Endothelial cell of hepatic sinusoid (primary cell): ENCODE measurements around the gene TGIF1.

Source experiments
- in situ Hi-C: cut with HindIII; loops from 2 replicates; pipeline ENCODE4 v1.10.0; 2017; ENCODE audit warnings: low sequenced_read_pairs

The TGIF1 gene

GRCh38 chr18:3479978-3480509, 30.1 kb downstream of the TGIF1 start:
- in situ Hi-C loops = loop anchor here (25.0 kb wide), 1 partner anchor 507 kb away; no protein-coding TSS in a partner anchor

GRCh38 chr18:3480827-3481573, 31.0 kb downstream of the TGIF1 start:
- in situ Hi-C loops = loop anchor here (25.0 kb wide), 1 partner anchor 506 kb away; no protein-coding TSS in a partner anchor

DNA sequence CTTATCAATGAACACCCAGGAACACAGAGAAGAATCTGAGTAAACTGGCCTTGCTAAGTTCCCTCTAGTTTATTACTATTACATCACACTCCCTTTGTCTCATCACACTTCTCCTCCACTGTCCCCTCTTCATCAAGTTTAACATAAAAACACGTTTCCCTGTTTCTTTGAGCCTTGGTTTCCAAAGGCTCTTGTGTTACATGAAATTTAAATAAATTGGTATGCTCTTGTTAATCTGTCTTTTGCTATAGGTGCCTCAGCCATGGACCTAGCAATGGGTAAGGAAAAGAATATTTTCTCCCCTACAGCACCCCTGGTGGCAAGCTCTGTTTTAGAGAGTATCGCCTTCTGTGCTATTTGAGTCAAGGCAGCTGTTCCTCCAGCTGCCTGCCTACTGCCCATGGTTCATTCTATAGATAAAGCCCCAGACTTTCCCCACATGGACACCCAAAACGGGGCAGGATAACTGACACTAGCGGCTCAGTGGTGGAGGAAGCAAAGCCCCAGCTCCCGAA, 31.8 kb downstream of the TGIF1 start:
- in situ Hi-C loops = loop anchor here (25.0 kb wide), 1 partner anchor 506 kb away; no protein-coding TSS in a partner anchor

DNA sequence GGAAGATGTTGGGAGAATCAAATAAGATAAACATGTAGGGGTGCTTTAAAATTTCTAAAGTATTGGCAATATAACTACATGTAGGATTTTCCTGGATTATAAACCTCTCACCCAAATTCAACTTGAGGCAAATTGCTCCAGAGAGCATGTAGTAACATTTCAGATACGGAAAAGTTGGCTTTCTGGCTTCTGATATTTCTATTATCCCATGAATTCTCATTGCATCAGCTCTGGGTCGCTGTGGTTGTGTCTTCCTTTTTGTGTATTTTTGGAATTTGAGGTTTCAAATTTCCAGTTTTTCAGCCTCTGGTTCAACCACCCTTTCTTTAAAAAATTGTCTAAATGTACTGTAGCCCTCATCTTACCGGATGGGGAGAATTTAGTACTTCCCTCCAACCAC, 32.3 kb downstream of the TGIF1 start:
- in situ Hi-C loops = loop anchor here (25.0 kb wide), 1 partner anchor 505 kb away; no protein-coding TSS in a partner anchor

DNA sequence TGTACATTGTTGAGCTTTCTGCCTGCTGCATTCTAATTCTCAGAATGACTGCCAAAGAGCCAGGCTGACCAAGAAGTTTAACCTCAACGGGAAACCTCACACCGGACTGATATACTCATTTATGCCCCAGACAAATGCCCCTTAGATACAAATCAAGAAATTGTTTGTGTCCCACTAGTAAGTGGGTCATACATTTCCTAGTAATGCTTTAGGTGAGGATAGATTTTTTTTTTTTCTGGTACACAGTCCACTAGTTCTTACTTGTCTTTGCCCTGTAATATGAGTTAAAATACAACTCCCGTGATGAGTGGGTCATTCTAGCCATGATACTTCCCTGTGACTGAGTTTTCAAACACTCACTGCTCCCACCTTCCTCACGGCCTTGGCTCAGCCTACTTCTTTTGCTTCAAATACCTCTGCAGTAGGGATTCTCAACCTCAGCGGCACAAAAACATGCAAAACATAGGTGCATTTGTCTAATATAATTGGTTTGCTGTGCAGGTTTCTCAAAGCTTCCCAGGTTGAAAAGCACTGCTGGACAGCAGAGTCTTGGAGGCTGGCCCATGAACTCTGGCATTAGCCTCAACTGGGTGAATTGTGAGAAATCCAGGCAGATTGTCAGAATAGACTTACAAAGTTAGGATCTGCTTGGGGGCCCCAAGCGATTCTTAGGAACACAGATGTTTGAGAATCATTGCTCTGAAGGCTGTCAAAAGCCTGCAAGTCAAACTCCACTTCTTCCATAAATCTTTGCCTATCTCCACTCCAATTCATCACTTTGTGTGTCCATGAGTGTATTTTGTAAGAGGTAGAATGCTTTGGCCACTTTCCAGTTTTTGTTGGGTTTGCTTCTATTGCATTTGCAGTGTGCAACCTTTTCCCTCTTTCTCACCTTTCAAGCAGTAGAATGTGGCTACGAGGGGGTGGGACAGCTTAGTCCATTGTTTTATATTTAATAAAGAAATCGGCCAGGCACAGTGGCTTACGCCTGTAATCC, 35.5 kb downstream of the TGIF1 start:
- in situ Hi-C loops = loop anchor here (25.0 kb wide), 1 partner anchor 502 kb away; no protein-coding TSS in a partner anchor

DNA sequence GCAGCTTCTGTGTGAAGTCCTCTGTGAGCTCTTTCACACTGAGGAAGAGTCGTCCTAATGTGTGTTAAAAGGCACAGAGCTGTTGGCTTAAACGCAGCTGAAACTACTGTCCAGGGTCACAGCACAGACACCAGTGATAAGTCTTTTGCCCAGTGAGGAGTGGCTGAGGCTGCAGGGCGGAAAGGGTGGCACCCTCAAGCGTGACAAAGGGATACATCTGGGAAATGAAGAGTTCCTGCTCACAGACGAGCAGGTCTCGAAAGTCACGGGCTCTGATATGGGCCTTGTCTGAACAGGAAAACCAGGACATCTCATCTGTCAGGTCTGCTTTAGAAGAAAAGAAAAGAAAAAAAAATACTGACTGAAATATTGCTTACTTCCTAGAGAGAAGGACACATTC, 36.5 kb downstream of the TGIF1 start:
- in situ Hi-C loops = loop anchor here (25.0 kb wide), 1 partner anchor 501 kb away; no protein-coding TSS in a partner anchor

DNA sequence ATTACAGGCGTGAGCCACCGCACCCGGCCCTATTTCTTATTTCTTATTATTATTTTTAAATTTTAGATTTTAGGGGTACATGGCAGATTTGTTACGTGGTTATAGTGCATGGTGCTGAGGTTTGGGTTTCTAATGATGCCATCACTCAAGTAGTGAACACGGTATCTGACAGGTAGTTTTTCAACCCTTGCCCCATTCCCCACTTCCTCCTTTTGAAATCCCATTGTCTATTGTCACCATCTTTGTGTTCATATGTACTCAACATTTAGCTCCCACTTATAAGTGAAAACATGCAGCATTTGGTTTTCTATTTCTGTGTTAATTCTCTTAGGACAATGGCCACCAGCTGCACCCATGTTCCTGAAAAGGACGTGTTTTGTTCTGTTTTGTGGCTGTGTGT, 39.5 kb downstream of the TGIF1 start:
- in situ Hi-C loops = loop anchor here (25.0 kb wide), 1 partner anchor 498 kb away; no protein-coding TSS in a partner anchor

DNA sequence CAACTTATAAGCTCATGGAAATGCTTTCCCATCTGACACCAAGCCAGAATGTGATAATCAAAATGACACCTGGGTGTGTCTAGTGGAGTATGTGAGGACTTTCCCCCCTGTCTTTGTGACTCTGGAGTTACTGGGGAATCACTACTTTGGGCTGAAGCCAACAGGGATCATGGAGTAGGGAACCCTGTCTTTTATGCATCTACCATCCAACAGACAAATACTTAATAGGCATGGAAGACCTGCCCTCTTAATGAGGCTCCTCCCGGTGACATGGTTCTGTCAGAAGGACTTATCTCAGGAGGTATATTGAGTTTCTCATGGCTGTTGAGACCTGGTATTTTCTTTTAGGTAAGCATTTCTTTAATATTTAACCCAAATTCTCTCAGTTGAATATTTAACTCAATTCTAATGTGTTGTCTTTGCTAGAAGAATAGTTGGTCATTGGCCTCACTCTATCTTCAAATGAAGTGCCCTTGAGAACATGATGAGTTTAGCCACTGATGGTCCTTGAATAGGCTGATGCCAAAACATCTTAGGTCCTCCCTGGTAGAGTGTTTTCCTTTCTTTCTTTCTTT, 42.1 kb downstream of the TGIF1 start:
- in situ Hi-C loops = loop anchor here (25.0 kb wide), 1 partner anchor 495 kb away; no protein-coding TSS in a partner anchor

DNA sequence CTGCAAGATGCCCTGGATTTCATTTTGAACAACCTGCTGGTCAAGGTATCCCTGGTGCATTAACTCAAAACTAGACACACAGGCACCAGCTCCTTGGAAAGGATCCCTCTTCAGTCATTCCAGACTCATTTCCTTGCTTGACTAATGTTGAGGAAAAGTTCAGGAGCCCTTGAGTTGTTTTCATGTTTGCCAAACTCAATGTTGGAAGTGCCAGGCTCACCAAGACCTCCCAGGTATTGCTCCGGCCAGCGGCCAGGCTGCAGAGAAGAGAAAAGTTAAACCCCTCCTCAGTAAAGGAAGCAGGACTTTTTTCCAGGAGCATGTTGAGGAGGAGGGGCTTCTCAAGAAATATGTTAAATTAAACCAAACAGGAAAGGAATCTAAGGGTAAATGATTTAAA, 42.7 kb downstream of the TGIF1 start:
- in situ Hi-C loops = loop anchor here (25.0 kb wide), 1 partner anchor 495 kb away; no protein-coding TSS in a partner anchor

DNA sequence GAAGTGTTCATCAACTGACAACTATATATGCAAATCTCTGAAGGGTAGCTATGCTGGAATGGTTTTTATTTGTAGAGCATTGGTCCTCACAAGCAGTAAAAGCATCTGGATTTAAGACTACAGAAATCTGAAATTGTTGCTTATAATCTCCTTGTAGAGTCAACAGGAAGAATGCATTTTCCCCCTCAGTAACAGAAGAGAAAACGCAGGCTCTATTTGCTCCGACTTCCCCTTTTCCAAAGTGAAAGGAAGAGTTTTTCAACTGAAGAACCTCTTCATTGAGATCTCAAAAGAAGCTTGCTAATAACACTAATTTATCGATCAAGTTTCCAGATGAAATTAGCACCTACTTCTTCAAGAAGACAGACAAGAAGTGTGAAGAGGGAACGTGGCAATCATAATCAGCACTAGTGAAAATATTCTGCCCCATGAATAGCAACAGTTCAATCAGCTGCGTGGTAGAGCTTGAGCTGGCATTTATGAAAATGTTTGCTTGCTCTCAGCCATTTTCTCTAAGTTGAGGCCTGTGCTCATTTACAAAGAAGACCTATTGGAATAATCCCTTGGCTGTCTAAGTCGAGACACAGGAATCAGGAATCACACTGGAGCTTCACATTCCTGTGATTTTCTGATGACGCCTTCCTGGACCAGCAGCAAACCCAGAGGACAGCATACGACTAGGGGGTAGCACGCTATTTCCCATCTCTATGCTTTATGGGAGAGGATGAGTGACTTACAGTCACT, 43.7 kb downstream of the TGIF1 start:
- in situ Hi-C loops = loop anchor here (25.0 kb wide), 1 partner anchor 494 kb away; no protein-coding TSS in a partner anchor

DNA sequence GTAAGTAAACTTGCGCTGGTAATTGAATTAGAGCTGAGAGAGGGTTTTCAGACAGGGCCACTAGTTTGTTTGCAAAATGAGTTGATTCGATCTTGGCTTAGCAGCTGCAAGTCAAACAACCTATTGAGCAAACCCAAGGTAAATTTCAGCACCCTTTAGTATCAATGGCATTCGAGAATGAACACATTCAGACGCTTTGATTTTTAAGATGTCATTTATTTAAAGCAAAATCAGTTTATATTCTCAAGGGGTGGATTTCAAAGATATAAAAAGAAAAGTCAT, 44.2 kb downstream of the TGIF1 start:
- in situ Hi-C loops = loop anchor here (25.0 kb wide), 1 partner anchor 493 kb away; no protein-coding TSS in a partner anchor

DNA sequence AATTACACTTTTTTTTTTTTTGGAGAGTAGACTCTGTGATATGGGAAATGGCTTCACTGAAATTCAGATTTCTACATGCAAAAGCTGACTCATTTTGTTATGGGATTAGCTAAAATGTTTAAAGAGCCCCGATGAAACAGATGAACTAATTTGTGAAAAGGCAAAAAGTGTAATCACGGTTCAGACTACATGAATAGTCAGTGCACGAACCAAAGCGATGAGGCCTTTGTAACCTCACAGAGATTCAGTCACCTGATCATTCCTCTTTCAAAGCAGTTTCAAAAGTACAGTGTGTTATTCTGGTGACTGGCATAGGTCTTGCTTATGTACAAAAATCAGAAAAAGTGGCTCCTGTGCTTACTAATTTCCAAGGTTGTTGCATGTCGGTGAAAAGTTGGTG, 44.6 kb downstream of the TGIF1 start:
- in situ Hi-C loops = loop anchor here (25.0 kb wide), 1 partner anchor 493 kb away; no protein-coding TSS in a partner anchor

DNA sequence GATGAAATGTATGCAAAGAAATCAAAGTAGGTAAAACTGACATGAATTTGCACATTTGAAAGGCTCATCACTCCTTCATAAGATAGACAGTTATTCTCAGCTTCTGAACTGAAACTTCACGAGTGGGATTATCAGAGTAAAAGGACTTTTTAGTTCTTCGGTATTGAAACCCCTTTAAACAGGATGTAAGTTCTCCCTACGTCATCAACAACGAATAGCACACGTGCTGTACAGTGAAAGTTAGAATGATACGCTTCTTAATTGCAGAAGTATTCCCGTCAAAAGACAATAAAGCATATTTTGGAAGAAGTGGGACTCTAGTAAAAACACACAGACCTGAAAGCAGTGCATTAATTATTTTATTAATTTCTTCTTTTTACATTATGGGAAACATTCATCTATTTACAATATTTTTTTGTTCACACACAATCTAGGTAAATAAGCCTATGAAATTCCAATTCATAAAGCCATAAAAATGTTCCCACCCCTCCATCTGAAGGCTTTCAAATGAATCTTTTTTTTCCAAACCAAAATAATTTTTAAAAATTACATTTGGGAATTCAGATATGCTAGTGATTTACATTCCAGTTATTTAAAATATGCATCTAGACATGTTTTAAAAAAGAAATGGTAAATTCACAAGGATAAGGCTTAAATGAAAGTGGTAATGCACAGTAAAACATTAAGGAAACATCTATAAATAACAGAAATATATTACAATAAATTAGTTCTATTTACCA, 45.9 kb downstream of the TGIF1 start:
- in situ Hi-C loops = loop anchor here (5.0 to 25.0 kb wide), 2 partner anchors 171 to 491 kb away; no protein-coding TSS in a partner anchor

DNA sequence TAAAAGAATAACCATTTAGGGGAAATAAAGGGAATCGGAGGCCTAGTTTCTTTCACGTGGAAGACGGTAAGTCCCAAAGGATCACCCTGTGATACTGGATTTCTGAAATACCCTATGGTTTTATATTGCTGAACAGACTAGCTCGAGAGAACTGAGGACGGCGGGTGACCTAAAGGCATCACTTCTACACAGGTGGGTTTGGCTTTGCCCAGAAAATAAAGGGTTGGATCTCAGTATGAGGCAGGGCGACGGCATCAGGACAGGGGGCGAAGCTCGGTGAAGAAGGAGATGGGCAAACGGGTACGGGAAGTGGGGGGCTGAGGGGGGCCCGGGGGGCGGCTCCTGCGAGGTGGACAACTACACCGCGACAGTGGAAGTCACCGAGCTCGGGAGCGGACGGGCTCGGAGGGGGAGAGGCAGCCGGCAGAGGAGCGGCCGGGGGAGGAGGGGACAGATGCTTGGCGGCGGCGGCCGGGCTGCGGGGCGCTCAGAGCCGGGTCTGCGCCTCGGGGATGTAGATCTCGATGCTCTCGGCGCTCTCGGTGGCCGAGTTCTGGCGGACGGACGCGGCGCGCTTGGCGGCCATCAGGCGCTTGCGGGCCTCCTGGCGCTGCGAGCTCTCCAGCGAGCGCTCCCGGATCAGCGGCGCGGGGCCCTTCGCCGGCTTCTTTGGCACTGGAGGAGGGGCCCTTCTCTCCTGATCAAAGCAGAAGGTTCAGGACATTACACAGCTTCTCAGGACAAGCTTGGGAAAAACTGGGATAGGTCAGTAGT, 48.9 kb downstream of the TGIF1 start:
- in situ Hi-C loops = loop anchor here (5.0 to 25.0 kb wide), 2 partner anchors 168 to 488 kb away; no protein-coding TSS in a partner anchor

- in situ Hi-C loops = loop anchor here (5.0 to 25.0 kb wide), 2 partner anchors 168 to 488 kb away; no protein-coding TSS in a partner anchor
These were observed 49.5 kb downstream of the TGIF1 start for GRCh38 chr18:3499501-3499900.

DNA sequence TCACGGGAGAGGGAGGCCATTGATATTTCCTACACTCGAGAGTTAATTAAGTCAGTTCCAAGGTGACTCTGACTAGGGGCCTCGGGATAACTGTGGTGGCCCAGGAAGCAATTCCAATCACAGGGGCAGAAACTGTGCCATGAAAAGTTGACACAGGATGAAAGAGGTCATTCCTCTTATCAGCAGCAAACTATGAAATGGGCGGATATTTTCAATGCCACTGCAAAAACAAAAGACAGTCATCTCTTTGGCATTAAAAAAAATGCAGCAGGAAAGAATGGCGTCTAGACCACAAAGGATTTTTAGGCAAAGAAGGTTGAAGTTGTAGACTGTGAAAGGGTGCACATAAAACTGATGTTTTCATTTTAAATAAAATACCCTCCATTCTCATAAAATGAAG, 50.0 kb downstream of the TGIF1 start:
- in situ Hi-C loops = no loop called here

- in situ Hi-C loops = no loop called here
These were observed 52.7 kb downstream of the TGIF1 start for GRCh38 chr18:3502650-3503049.

- in situ Hi-C loops = no loop called here
These were observed 54.7 kb downstream of the TGIF1 start for GRCh38 chr18:3504637-3505036.
